GM23338 (cell line): ENCODE results near the gene ACOX3.

Experiments
- CREB1 ChIP-seq: fragments of 250-450 bp; sonication (Bioruptor Pico); IDR thresholded peaks from 2 replicates; pipeline ENCODE4 v1.5.0; 2020; ENCODE audit warnings: low read depth, mild to moderate bottlenecking, moderate library complexity
- CTCF ChIP-seq, 2 experiments: fragments of 200-600 bp in 1 of 2; sonication (generic) in 1 of 2; conservative IDR thresholded peaks; 2 replicates each; pipeline versions ENCODE4 v1.5.1 to v1.6.1; 2016 to 2017; ENCODE audit warnings: antibody characterized with exemption in 2 of 2, low read depth in 2 of 2, mild to moderate bottlenecking in 2 of 2, moderate library complexity in 1 of 2
- ETS1 ChIP-seq: IDR thresholded peaks from 2 replicates; pipeline ENCODE4 v1.6.1; 2016; ENCODE audit warnings: antibody characterized with exemption
- EZH2 ChIP-seq: fragments of 200-600 bp; sonication (generic); IDR thresholded peaks from one replicate; pipeline ENCODE4 v1.8.0; 2017; ENCODE audit warnings: antibody characterized with exemption, mild to moderate bottlenecking, low read depth; ENCODE audit not compliant: unreplicated experiment
- EZH2phosphoT487 ChIP-seq: fragments of 200-600 bp; sonication (generic); IDR thresholded peaks from one replicate; pipeline ENCODE4 v1.8.1; 2018; ENCODE audit warnings: antibody characterized with exemption; ENCODE audit not compliant: unreplicated experiment
- JUNB ChIP-seq: IDR thresholded peaks from one replicate; pipeline ENCODE4 v1.6.1; 2016; ENCODE audit warnings: antibody characterized with exemption; ENCODE audit not compliant: unreplicated experiment
- NANOG ChIP-seq: IDR thresholded peaks from 2 replicates; pipeline ENCODE4 v1.6.1; 2016; ENCODE audit warnings: antibody characterized with exemption, borderline replicate concordance
- POLR2AphosphoS5 ChIP-seq: IDR thresholded peaks from 2 replicates; pipeline ENCODE4 v1.6.1; 2016; ENCODE audit warnings: antibody characterized with exemption, low read depth
- REST ChIP-seq: IDR thresholded peaks from one replicate; pipeline ENCODE4 v1.6.1; 2018; ENCODE audit warnings: antibody characterized with exemption; ENCODE audit not compliant: unreplicated experiment
- STAT1 ChIP-seq: IDR thresholded peaks from one replicate; pipeline ENCODE4 v1.6.1; 2016; ENCODE audit warnings: antibody characterized with exemption; ENCODE audit not compliant: unreplicated experiment
- ZNF114 ChIP-seq: fragments of 250-450 bp; sonication (Bioruptor Pico); IDR thresholded peaks from 2 replicates; pipeline ENCODE4 v1.5.0; 2020; ENCODE audit warnings: mild to moderate bottlenecking, moderate library complexity
- ZNF331 ChIP-seq: fragments of 250-450 bp; sonication (Bioruptor Pico); IDR thresholded peaks from 2 replicates; pipeline ENCODE4 v1.5.0; 2020; ENCODE audit warnings: low read depth, mild to moderate bottlenecking, moderate library complexity
- ZNF462 ChIP-seq: fragments of 250-450 bp; sonication (Bioruptor Pico); IDR thresholded peaks from 2 replicates; pipeline ENCODE4 v1.5.0; 2020; ENCODE audit warnings: mild to moderate bottlenecking, moderate library complexity

GRCh38 chr4:8434251-8435073 is 6.1 kb downstream of the ACOX3 start:
- TF ChIP-seq CTCF (conservative IDR thresholded peaks at IDR 0.05; ENCODE audit: low read depth in 2 of 2) (no peak), REST (no peak), EZH2 (no peak), POLR2AphosphoS5 (no peak), EZH2phosphoT487 (no peak), STAT1 (no peak), JUNB (no peak), CREB1 (CRISPR knock-in tag) (no peak), NANOG (no peak), ETS1 (no peak), ZNF331 (no peak), ZNF114 (CRISPR knock-in tag) (no peak), ZNF462 (CRISPR knock-in tag) (no peak)
